ENCODE data around the gene SHLD1.

The SHLD1 gene

DNA sequence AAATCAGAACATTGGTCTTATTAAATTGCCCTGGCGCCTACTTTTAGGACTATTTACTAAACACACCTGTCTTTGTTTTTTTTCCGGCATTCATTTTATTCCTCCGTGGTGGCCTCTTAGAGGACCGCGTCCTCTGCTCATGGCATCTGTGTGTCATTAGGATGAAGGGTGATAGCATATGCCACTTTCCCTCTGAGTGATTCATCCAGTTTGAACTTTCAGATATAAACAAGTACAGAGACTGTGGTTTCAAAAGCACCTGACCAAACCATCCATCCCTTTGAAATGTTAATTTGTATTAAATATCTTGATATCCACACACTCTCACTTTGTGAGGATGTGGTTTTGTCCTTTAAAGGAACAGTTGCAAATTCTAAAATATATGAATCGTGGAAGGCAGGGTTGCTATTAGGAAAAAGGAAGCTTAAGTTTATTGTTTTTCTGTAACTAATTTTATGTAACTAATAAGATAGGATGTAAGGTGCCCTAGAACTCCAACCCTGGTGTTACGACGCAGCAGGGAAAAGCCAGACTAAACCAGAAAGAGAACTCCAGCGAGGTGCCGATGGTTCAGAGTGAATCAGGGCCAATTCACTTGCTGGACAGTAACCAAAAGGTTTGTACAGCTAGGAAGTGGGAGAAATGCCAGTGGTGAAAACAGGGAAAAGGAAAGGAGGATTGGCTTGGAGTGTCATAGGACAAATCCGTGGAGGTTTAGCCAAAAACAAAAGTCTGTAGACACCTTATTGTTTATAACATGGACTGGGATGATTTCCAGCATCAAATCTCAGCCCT lies 98.7 kb downstream of the SHLD1 start:
- no peak for DNase-seq (ENCODE audit: low read depth)

DNA sequence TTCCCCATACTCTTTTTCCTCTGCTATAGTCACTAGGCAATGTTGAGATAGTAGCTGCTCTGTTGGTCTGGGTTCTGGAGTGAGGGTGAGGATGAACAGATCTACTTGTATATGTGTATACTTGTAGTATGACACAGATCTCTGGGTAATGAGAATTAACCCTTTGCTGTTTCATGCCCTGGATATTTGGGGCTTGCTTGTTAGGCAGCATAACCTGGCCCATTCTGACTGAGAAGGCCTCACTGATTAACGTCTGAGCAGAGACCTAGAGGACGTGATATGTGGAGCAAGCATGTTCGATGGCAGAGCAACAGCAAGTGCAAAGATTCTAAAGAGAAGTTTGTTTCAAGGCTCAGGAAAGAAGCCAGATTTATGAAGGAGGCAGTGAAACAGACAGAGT lies 105.7 kb downstream of the SHLD1 start:
- DNase-seq (ENCODE audit: low read depth): no peak

DNA sequence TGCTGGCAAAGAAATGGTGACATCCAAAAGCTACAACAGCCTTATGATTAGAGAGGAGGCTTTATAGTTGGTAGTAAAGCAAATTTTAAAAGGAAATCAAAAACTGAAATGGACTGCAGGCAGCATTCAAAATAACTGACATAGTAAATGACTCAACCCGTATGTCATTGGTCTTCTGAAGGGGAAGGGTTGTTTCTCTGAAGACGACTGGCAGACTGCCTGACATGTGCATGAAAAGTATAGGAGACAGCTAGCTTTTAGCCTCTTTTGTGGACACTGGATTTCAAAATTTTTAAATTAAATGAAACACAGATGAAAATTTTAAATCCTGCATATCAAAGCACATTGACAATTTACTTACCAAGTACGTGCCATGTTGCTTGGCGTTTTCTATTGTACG lies 109.4 kb downstream of the SHLD1 start:
- no peak for DNase-seq (ENCODE audit: low read depth)

DNA sequence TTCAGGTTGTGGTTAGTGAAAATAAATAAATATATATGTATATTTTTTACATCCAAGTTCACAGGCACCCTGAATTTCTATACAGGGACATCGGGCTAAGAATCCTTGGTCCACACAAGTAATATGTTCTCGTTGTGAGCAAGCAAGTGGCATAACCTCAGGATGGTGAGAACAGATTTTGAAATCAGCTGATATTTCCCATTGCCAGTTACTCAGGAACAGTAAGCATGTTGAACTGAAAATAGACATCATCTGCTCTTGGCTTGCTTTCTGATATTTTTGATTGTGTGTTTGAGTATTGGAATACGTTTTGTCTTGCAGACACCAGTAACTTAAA lies 112.5 kb downstream of the SHLD1 start:
- no peak for DNase-seq (ENCODE audit: low read depth)

DNA sequence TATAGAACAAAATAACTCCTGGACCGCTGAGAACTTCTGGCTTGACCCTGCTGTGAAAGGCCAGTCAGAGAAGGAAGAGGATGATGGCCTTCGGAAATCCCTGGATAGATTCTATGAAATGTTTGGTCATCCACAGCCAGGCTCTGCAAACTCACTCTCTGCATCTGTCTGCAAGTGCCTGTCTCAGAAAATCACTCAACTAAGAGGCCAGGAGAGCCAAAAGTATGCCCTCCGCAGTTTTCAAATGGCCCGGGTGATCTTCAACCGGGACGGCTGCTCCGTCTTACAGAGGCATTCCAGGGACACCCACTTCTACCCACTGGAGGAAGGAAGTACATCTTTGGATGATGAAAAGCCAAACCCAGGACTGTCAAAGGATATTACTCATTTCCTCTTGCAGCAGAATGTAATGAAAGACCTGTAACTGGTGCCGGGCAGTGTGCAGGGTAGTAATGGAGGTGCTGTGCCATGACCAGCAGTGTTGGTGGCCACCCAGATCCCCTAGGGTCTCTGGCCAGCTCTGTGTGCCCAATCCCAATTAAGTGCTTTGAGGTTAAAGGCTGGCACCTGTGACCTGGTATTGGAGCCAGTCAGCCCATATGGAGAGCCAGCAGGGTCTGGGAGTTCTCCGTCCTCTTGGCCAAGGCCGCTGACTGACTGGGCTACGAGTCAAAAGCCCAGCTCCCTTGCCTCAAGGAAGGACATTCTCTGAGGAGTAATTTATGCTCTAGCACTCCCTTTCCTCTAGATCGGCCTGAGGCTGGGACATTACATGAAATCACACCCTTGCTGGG lies 113.0 kb downstream of the SHLD1 start:
- peak; percentile 82 for DNase-seq (ENCODE audit: low read depth)

DNA sequence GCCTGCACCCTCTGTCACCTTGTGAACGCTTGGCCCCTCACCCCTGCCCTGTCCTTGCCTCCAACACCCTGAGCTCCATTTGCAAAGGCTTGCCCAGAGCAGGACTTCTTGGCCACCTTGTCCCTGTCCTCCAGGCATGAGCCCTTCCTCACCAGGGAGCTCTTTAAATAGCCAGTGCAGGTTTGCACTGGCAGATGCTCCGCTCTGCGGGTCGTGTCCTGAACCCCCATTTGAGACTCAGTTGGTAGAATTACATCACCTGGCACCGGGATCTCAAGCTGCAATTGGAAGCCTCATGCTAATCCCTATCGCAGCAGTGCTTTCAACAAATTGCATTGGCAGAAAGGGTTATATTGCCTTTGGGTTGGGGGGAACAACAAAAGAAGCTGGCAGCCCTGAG lies 114.2 kb downstream of the SHLD1 start:
- no peak for DNase-seq (ENCODE audit: low read depth)

DNA sequence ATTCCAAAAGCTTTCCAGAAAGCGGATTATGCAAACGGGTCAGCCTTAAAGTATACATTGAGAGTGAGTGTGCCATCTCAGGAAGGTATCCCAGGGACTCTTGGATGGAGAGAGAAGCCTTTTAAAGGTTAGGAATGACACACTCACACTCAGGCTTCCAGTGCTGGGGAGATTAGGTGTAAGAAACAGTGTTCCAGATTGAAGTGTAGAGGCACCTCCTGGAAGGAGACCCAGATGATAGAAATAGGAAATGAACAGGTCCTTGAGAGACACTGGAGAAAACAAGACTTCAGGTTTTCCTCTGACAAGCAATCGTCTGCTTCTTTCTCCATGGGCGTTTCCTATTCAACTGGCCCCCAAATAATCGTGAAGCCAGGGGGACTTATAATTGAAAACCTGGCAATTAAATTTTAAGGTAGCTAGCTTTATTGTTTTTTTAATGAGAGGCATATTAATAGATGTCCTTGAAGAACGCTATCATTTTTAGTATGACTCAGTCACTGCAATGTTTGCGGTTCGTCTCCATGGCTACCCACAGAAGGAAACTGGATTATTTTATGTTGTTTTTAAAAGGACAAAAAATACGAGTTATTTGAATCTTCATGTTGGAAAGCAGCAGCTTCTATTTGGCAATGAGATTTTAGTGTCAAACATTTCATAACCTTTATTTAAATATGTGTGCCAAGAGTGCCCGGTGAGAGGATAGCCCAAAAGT lies 114.8 kb downstream of the SHLD1 start:
- no peak for DNase-seq (ENCODE audit: low read depth)

DNA sequence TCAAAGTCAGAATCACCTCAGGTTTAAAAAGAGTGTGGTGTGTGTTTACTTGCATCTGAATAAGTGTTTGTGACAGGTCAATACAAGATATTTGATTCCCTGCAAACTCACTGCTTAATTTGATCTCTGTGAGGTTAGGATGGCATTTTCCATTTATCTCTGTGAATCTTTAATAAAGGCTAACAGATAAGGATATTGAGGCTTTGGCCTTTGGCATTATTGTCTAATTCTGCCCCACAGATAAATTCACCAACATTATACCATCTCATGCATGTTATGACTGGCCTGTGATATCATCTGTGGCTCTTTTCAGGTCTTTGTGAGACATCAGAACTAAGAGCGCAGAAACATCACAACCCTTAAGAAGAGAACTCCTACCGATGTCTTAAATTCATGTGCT lies 115.4 kb downstream of the SHLD1 start:
- DNase-seq (ENCODE audit: low read depth): no peak

DNA sequence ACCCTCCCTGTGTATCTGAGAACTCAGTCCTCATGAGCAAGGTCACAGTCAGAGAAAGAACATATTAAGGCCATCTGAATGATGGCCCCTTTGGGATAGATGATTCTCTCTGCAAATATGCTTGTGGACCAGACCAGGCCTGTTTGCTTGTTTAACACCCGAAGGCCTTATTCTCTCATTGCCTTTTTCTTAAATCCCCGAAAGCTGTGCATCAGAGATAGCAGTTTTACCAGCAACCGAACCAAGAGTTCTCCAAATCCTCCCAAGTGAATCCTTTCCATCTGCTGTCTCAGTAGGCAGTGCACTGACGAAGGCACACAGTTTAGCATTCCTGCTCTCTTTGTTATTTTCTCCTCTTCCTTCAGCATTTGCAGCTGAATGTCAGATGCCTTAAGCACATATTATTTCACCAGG lies 120.4 kb downstream of the SHLD1 start:
- DNase-seq (ENCODE audit: low read depth): no peak

DNA sequence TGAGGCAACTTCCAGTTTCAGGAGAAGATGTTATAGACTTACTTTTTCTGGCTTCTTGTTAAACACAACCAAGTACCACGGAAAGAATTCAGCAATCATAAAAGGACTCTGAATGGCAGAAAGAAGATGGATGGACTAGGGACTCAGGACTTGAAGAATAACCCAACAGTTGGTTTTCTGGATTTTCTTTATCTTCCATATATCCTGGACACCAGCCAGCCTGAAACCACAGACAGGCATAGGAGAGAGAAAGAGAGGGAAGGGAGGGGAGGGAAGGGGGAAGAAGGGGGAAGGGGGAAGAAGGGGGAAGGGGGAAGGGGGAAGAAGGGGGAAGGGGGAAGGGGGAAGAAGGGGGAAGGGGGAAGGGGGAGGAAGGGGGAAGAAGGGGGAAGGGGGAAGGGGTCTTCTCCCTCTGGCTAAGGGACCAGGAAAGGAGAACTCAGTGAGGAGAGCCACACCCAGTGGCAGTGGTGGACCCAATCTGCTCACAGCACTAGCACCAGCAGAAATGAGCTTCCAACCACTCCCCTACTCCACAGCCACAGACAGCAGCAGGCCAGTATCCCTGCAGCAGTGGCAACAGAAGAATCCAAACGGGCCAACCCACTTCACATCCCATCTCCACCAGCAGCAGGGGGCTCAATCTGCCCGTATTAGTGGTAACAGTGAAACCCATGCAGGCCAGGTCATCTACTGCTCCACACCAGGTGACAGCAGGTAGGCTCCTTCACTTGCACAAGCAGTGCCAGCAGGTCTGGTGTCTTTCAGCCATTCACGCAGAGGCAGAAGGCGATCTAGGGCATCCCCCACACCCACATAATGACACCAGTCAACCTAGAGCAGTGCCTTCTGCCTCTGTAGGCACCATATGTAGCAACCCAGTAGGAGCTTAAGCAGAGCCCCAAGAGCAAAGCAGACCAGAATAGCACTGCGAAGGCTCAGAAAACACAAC lies 121.5 kb downstream of the SHLD1 start:
- no peak for DNase-seq (ENCODE audit: low read depth)

DNA sequence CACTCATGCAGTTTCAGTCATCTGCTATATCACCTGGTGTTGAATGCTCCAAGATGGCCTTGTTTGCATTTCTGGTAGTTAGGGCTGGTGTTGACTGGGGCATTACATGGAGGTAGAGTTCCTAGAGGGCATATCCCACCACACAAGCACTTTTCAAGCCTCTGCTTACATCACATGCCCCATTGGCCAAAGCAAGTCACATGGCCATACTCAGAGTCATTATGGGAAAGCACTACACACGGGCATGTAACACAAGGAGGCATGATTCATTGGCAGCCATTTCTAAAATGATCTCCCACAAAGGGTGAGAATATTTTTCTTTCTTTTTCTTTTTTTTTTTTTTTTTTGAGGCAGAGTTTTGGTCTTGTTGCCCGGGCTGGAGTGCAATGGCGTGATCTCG lies 126.9 kb downstream of the SHLD1 start:
- DNase-seq (ENCODE audit: low read depth): no peak

DNA sequence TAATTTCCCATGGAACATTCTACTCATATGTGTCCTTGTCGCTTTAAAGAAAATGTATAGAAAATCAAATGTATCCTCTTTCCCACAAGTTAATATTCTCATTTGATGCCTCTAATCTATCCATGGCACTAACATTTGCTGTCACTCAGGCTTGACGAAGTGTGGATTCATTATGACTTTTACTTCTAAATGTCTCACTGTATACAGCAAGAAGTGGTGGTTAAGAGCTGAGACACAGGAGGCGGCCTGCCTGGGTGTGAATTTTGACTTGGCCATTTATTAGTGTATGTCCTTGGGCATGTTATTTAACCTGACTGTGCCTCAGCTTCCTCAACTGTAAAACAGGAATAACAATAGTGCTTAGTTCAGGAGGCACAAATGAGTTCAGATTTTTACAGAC lies 130.1 kb downstream of the SHLD1 start:
- no peak for DNase-seq (ENCODE audit: low read depth)

DNA sequence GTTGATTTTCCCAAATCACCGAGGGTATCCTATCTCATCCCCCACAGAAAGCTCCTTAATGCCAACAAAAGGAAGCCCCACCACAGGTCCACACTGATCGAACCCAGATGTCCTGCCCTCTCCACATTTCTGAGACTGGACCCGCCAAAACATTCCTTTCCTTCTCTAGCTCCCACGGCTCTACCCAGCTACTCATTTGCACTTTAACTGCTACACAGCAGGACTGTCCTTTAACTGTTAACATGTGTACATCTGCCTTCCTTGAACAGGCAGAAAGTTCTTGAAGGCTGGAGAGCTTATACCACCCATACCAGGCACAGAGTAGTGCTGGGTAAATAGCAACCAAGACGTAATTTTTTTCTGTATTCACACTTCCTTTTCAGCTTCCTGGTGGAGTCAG lies 131.5 kb downstream of the SHLD1 start:
- no peak for DNase-seq (ENCODE audit: low read depth)

DNA sequence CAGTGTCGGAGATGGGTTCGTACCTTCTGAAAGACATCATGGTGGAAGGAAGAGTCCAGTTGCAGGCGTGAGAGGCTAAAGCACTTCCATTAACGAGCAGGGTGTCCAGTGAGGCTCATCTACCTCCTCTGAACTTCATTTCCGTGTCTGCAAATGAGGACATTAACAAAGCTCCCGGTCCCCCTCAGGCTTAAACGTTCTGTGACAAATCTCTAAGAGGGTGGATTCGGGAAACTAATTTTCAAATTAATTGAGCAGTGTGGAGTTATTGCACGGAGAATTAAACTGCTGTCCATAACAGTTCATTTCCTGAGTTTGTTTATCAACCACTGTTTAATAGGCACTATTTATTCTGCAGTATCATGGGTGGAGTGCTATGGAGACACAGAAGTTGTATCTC lies 132.0 kb downstream of the SHLD1 start:
- DNase-seq (ENCODE audit: low read depth): no peak

DNA sequence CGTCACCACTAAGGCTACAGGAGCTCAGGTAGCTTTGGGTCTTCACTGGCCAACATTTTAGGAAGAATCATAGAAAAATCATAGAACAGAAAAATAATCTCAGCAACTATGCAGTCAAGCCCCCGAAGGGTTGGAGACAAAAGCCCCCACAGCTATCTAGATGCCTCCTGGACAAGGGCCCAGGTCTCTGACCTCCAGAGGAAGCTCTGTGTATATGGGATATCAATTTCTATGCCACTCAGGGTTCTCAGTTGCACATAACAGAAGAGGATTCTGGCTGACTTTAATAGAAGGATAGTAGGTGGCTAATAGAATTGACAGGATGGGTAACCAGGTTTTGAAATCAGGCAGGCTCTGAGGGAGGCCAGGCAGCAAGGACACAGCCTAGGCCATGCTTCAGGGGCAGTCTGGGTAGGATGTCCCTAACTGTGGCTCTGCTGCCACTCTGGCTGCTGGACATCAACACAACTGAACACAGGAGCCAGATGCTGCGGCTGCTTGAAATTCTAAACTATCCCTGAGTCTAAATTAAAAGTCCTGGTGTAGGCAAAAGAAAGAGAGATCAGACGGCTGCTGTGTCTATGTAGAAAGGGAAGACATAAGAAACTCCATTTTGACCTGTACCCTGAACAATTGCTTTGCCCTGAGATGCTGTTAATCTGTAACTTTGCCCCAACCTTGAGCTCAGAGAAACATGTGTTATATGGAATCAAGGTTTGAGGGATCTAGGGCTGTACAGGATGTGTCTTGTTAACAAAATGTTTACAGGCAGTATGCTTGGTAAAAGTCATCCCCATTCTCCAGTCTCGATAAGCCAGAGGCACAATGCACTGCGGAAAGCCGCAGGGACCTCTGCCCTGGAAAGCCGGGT lies 134.5 kb downstream of the SHLD1 start:
- DNase-seq (ENCODE audit: low read depth): no peak

DNA sequence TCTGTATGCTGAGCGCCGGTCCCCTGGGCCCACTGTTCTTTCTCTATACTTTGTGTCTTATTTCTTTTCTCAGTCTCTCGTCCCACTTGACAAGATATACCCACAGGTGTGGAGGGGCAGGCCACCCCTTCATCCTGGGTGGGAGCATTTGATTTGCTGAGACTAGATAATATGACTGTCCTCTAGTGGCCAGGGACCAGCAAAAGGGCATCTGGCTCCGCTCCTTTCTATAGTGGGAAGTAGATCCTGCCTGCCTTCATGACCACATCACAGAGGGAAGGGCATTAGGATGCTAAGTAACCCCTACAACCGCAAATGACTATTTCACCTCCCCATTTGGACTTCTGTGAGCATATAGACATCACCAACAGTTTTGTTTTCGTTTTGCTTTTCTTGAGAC lies 135.7 kb downstream of the SHLD1 start:
- DNase-seq (ENCODE audit: low read depth): no peak

DNA sequence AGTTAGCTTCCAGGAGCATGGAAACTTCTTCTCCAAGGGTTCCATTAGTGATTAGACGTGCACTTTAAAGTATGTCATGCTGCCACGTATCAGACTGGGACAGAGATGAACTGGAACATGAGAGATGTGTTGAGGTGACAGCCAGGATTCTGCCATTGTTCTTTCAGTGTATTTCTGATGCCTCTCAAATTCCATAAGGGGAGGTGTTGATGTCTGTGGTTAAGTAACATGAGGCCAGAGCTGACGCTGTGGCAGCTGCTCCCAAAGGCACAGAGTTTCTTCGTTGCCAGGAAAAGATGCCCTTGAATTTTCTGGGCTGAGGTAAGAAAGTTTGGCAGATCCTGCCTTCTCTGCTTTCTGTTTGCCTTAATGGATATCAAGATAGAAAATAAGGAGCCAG lies 136.6 kb downstream of the SHLD1 start:
- no peak for DNase-seq (ENCODE audit: low read depth)

DNA sequence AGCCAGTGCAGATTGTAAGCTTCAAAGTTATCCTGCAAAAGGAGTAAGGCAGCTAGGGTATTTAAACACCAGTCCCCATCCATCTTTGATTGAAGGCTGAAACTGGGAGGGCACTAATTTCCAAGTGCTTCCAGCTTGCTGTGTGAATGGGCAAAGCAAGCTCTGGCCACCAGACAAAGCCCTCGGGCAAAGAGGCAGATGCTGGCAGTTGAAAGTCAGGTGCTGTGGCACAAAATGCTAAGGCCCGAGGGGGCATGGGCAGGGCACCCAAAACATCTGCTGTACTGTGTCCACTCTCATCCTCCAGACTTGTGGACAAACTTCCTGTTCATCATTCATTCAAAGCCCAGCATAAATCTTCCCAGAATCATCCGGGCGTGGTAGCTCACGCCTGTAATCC lies 137.2 kb downstream of the SHLD1 start:
- no peak for DNase-seq (ENCODE audit: low read depth)

DNA sequence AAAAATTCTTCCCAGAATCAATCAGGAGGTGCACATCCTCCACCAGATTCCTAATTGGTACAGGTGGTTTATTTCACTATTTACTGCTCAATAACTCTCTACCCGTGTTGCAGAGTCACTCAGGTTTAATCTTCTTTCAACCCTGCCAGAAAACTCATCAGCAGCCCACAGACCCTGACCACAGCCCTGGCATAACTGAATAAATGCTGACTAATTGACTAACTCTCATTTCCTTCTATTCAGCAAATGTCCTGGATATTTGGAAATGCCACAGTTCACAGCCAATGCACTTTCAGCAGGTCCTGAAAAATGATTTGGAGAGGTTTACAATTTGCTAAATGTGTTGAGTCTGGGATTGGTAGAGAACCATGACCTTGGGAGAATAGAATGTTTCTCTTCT lies 137.8 kb downstream of the SHLD1 start:
- no peak for DNase-seq (ENCODE audit: low read depth)

DNA sequence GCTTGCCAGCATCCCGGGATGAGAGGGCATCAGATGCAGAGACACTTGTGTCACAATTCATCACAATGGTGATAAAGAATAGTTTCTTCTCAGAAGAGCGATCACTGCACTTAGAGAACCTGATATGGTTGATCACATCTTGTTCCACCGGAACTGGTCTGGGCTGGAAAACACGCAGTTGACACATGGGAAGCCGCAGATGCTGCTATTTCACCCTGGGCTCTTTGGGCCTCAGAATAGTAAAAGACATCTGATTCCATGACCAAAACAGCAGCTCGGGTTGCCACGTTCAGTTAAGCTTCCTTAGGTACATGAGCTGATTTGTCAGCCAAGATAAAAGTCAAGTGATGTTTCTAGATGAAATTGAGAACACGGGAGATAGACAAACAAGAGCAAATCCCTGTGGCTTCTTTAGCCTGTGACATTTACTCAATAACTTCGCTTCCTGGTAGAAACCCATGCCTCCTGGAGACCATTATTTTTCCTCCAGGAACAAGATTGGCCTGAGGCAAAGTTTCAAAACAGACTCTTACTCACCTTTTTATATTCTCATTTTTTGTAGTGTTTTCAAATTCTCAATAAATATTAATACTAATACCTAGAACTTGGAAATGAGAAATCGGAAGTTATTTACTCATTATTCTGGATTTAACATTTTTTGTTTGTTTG lies 140.7 kb downstream of the SHLD1 start:
- no peak for DNase-seq (ENCODE audit: low read depth)

Data from HS-5 (cell line).